Raji (cell line): ENCODE results near the gene ITGA4.

Experiments used
- POLR2A ChIP-seq: IDR thresholded peaks from 2 replicates; pipeline ENCODE4 v1.6.1; 2011; ENCODE audit warnings: low read depth, low read length, control low read depth; ENCODE audit not compliant: insufficient read depth

Gene ITGA4

DNA sequence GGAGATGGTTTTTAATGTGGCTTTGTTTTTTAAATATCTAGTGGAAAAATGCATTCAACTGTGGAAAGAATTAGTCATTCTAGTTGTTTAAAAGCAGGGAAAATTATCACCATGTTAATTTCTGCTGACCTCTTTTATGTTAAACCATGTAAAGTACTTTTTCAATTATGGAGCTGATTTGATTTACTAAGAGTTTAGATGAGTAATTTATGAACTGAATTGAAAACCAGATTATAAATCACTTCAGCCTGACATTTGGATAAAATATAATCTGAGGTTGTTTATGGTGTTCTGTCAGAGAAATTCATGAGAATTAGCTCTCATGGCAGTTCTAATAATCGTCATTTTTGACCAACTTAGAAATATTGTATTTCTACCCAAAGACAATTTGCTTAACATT is 11.6 kb downstream of the ITGA4 start:
- no peak for TF ChIP-seq POLR2A

DNA sequence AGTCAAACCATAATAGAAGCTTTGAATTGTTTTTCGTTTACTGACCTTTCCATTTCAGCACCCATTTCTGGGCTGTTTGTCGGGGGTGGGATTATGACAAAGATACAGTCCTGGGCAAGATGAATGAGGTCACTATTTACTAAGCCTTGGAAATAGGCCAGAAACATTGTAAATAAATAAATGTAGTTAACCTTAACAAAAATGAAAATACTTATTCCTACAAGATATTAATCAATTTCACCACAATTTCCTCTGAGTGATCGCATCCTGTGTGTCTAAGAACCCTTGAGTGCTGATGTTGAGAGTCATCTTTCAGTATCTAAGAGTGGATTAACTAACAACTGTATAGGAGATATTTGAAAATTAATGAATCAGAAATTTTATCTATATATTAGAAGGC is 14.0 kb downstream of the ITGA4 start:
- no peak for TF ChIP-seq POLR2A

DNA sequence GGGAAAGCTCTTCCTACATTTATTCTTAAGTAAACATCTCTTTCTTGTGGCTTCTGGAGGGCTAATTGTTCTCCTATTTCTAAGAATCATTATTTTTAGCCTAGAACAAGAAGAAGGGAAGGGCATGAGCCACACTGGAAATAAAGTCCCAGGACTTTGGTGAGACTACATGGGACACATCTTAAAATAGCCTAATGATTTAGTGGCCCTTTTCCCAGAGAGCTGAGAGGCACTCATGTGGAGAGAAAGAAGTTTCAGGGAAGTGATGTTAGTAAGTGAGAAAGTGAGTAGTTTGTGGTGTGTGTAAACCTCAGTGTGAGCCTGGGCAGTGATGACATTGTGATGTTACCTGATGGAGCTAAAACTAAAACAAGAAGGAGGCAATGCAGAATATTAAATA is 14.6 kb downstream of the ITGA4 start:
- TF ChIP-seq POLR2A, result no peak

DNA sequence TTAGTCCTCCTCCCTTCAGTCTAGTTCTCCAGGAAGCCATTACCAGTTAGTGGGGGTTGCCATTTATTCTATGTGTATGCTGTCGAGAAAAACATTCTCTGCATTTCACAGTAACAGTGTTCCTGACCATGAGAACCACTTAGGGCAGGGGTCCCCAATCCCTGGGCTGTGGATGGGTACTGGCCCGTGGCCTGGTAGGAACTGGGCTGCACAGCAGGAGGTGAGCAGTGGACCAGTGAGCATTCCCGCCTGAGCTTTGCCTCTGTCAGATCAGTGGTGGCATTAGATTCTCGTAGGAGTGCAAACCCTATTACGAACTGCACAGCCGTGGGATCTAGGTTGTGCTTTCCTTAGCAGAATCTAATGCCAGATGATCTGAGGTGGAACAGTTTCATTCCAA is 15.8 kb downstream of the ITGA4 start:
- no peak for TF ChIP-seq POLR2A

- TF ChIP-seq POLR2A, result no peak
Measured at GRCh38 chr2:181474222-181474881, 17.2 kb downstream of the ITGA4 start.

DNA sequence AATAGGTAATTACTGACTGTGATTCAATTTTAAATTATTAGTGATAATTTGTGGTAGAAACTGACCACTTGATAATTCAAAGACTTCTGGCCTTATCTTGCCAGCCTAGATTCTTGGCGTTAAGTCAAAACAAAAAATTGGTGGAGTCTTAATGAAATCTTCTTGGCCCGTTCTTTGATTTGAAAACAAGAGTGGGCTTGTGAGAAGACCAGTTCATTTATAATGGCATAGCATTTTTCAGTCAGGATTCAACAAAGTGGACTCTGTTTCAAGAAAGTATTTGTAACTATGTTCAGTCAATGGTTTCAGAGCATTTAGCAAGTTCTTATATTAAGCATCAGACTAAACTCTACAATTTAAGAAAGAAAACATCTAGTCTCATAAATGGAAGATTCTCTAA is 26.0 kb downstream of the ITGA4 start:
- no peak for TF ChIP-seq POLR2A

DNA sequence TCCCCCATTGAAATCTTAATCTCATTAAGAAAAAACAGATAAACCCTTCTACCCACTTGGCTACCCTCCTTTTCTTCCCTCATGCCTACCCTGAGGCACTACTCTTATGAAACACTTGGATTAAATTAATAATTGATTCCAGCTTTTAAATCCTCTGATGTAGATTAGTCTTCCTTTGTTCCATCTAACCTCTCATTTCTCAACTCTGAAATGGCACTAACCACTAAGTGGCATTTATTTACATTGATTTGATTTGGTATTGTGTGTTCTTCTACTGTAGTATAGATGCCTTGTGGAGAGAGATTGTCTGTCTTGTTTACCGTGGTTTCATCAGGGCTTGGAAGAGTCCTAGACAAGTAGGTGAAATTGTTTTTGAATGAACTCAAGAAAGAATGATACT is 26.7 kb downstream of the ITGA4 start:
- TF ChIP-seq POLR2A, result no peak

DNA sequence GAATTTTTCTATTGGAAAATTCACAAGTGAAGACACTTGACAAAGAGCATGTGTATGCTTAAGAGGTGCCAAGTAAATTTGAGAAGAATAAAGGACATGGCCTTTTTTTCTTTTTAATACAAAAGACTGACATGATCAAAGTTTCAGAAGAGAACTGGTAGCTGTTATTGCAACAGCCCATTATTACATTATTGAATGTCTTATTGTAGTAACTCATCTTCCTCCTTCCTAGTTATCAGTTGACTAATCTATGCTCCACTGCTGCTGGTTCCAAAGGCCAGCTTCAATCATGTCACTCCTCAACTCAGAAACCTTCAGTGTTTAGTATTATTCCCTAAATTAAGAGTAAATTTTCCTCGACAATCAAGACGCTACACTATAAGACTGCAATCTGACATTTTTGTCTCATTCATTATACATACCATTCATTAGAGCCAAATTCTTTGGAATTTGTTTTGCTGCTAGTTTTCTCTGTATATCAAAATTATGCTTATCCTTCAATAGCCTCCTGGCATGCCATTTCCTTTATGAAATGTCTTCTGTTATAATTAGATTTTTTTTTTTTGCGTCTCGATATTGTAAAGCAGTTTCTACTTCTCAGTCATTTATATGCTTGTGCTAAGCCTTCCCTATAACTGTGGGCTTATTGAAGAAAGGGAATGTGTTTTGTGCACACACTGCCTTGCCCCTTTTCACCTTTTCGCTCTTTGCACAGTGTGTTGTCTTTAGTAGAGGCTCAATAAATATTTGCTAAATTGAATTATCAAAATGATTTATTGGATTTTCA is 27.9 kb downstream of the ITGA4 start:
- TF ChIP-seq POLR2A, result no peak

DNA sequence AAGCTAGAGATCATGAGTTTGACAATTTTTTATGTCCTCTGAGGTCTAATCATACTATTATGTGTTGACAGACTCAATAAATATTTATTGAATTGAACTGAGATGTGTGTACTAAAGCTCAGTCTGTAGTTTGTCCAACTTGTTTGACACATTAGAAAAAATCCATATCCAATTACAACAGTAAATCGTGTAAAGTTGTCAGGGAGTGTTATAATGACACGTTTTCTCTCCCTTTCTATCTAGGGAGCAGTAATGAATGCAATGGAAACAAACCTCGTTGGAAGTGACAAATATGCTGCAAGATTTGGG is 28.4 kb downstream of the ITGA4 start:
- TF ChIP-seq POLR2A, result no peak

DNA sequence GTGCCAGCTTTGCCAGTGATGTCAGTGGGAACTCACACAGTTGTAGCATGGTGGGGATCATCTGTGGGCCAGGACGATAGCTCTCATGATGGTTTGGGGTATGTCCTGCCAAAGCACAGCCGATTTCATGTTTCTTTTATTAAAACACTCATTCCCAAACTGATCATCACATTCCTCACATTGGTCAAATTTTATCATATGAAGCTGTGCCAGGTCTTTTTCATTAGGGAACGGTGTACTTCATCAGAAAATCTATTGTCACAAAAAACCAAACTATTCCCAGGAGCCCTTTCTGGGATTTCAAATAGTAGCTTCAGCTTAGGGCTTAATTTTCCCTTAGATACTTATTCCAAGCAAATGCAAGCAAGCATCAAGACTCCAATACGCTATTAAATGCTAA is 42.0 kb downstream of the ITGA4 start:
- no peak for TF ChIP-seq POLR2A

GRCh38 chr2:181500201-181500600 is 43.0 kb downstream of the ITGA4 start:
- TF ChIP-seq POLR2A, result no peak

DNA sequence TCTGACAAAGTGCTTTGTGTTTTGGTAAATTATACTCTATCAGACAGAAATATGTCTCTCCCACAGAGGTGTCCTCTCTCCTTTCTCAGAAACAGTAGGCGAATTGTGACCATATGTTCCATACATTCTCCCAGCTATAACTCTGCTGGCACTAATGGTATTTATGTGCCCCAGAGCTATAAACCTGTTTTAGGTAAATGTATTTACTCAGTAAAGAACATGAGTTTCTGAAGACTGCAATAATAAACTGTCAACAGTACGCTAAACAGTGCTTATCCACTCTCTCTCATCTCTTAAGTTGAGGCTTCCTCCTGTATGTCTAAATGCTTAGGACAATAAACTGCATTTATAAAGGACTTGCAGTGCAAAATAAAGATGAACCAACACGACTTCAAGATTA is 58.5 kb downstream of the ITGA4 start:
- no peak for TF ChIP-seq POLR2A

- no peak for TF ChIP-seq POLR2A
Measured at GRCh38 chr2:181516992-181517391, 59.8 kb downstream of the ITGA4 start.

DNA sequence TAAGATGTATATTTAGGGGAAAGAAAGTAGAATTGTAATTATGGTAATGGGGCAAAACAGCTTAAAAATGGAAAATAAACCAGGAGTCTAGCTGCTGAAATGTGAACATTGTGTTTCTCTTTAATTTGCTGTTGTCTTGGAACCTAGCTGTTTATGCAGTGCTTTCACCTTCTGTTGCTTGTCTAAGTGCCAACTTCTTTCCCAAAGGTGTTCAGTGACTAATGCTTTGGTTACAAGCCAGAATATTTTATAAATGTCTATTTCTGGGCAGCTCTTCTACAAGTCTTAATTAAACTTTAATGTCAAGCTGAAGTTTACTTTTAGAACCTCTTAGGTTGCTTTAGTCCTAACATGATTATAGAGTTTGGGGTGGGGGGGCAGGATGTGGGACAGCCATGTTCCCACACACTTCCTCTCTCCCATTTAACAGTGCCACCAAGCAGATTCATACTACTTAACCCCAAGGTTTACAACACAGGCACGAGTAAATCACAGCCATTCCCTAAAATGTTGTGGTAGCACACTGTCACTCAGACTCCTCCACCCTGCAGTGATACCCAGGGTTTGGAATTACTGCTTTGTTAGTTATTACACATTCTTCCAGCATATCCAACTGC is 60.6 kb downstream of the ITGA4 start:
- no peak for TF ChIP-seq POLR2A

DNA sequence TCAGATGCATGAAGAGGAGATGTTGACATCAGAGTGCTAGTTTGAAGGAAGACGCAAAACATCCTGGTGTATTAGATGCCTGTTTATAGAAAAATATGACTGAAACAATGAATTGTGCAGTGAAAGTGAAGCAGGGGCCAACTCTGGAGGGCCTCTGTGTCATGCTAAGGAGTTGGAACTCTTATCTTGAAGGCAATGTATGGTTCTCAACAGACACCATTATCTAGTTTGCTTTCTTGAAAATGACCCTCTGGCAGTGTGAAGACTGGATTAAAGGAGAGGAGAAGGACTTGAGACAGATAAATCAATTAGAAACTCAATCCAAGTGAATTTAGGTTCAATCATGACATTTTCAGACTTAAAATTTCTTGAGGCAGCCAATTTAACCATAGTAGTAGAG is 63.1 kb downstream of the ITGA4 start:
- no peak for TF ChIP-seq POLR2A

DNA sequence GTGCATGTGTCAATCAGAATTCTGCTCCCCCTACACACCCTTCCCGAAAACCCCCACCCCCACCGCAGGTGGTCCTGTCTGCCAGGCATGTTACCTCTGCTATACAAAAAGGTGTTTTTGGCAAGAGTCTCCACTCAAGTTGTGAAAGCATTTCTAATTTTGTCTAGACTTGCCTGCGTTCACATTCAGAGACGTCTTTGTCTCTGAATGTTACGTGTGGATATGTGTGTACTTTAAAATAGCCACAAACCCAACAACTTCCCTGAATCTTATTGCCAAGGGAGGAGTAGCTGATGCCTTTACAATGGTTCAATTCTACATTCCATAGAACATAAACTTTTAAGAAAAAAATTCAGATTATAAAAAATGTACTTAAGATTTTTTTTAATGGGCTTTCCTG is 66.6 kb downstream of the ITGA4 start:
- TF ChIP-seq POLR2A, result no peak
